ENCODE measurements around the gene NMNAT2.
"Not testable (repeated sequence)": the region's sequence is repeated elsewhere in the genome, so short reads cannot be mapped to it uniquely, and the experiment has no call there.

The NMNAT2 gene

GRCh38 chr1:183416850-183417771, 1.1 kb downstream of the NMNAT2 start:
- no peak for DNase-seq (ENCODE audit: low read depth)

GRCh38 chr1:183414365-183414764, 3.8 kb downstream of the NMNAT2 start:
- DNase-seq (ENCODE audit: low read depth): no peak

- DNase-seq (ENCODE audit: low read depth): no peak
These were observed 7.1 kb downstream of the NMNAT2 start for GRCh38 chr1:183411091-183411490.

- DNase-seq (ENCODE audit: low read depth): no peak
These were observed 10.2 kb downstream of the NMNAT2 start for GRCh38 chr1:183407961-183408360.

- DNase-seq (ENCODE audit: low read depth): no peak
These were observed 10.7 kb downstream of the NMNAT2 start for GRCh38 chr1:183407474-183407873.

GRCh38 chr1:183404476-183404875, 13.7 kb downstream of the NMNAT2 start:
- DNase-seq (ENCODE audit: low read depth): no peak

- DNase-seq (ENCODE audit: low read depth): no peak
These were observed 14.7 kb downstream of the NMNAT2 start for GRCh38 chr1:183403498-183403897.

GRCh38 chr1:183401565-183401964, 16.6 kb downstream of the NMNAT2 start:
- not testable (repeated sequence) for DNase-seq (ENCODE audit: low read depth)

GRCh38 chr1:183394435-183394834, 23.7 kb downstream of the NMNAT2 start:
- DNase-seq (ENCODE audit: low read depth): no peak

- no peak for DNase-seq (ENCODE audit: low read depth)
These were observed 26.3 kb downstream of the NMNAT2 start for GRCh38 chr1:183391863-183392262.

- DNase-seq (ENCODE audit: low read depth): no peak
These were observed 27.6 kb downstream of the NMNAT2 start for GRCh38 chr1:183390561-183390960.

GRCh38 chr1:183388735-183389134, 29.4 kb downstream of the NMNAT2 start:
- DNase-seq (ENCODE audit: low read depth): no peak

GRCh38 chr1:183385340-183386144, 32.6 kb downstream of the NMNAT2 start:
- DNase-seq (ENCODE audit: low read depth): no peak

GRCh38 chr1:183379951-183380350, 38.2 kb downstream of the NMNAT2 start:
- DNase-seq (ENCODE audit: low read depth): no peak

GRCh38 chr1:183375381-183375780, 42.8 kb downstream of the NMNAT2 start:
- DNase-seq (ENCODE audit: low read depth): no peak

GRCh38 chr1:183374825-183375224, 43.4 kb downstream of the NMNAT2 start:
- no peak for DNase-seq (ENCODE audit: low read depth)

GRCh38 chr1:183372586-183373230, 45.5 kb downstream of the NMNAT2 start:
- no peak for DNase-seq (ENCODE audit: low read depth)

GRCh38 chr1:183370399-183371058, 47.7 kb downstream of the NMNAT2 start:
- no peak for DNase-seq (ENCODE audit: low read depth)

- no peak for DNase-seq (ENCODE audit: low read depth)
These were observed 49.7 kb downstream of the NMNAT2 start for GRCh38 chr1:183368213-183369108.

GRCh38 chr1:183366116-183366515, 52.1 kb downstream of the NMNAT2 start:
- no peak for DNase-seq (ENCODE audit: low read depth)

GRCh38 chr1:183365676-183366075, 52.5 kb downstream of the NMNAT2 start:
- no peak for DNase-seq (ENCODE audit: low read depth)

Measured in T follicular helper cell (primary cell).